HG03378 (cell line): Measurements from ENCODE around the gene WDR64.
"Not testable (repeated sequence)": the region's sequence is repeated elsewhere in the genome, so short reads cannot be mapped to it uniquely, and the experiment has no call there.

Source experiments
- ATAC-seq: cut with Tn5 transposase; IDR thresholded peaks from one replicate; pipeline ENCODE4 v1.9.1; 2021; ENCODE audit warnings: mild to moderate bottlenecking, moderate library complexity; ENCODE audit not compliant: unreplicated experiment

WDR64 gene

DNA sequence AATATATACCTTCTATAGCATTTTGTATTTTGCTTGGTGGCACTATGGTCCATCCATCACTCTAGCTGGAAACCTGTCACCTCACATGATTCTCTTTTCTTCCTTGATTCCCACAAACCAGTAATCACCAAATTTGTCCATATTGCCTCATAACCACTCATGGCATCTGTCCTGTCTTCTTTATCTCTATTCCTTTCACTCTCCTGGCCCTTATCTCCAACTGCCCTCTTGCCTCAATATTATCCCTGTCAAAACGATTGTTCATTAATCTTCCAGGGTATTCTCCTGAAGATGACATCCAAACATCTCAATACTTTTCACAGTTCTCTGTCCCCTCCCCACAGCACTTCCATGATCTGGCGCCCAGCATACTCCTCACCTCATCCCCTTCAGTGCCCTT is 46.1 kb downstream of the WDR64 start:
- no peak for ATAC-seq

DNA sequence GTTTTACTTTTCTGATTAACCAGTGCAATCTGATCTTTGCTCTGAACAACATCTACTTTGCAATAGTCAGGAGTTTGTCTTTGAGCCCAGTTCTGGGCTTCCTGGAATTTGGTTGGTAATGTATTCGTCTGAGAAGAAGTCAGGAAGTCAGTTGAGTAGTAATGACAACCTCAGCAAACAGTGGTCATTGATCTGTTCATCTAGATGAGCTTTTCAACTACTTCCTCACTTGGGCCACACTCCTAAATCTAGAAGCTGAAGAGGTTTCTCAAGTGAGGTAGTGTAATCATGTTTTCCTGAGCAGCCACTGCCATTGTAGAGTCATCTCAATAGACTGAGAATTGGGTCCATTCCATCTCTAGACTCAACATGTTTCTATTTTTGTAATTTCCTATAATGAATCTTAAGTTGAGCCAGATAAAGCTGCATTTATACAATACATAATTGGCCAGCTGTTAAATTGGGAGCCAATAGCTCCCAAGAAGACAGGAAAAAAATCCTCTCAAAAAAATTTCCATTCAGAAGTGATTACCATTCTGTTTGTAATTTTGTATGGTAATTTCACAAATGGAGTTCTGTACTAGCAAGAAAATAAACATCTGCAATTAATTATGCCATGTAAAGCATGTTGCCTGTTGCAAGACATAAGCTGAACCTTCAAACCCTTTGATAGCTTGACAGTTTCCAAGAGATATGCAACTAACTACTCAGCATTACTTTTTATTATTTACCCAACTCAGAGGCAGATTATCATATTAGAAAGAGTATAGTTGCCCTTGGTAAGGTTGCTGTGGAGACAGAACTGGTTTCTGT is 49.6 kb downstream of the WDR64 start:
- no peak for ATAC-seq

DNA sequence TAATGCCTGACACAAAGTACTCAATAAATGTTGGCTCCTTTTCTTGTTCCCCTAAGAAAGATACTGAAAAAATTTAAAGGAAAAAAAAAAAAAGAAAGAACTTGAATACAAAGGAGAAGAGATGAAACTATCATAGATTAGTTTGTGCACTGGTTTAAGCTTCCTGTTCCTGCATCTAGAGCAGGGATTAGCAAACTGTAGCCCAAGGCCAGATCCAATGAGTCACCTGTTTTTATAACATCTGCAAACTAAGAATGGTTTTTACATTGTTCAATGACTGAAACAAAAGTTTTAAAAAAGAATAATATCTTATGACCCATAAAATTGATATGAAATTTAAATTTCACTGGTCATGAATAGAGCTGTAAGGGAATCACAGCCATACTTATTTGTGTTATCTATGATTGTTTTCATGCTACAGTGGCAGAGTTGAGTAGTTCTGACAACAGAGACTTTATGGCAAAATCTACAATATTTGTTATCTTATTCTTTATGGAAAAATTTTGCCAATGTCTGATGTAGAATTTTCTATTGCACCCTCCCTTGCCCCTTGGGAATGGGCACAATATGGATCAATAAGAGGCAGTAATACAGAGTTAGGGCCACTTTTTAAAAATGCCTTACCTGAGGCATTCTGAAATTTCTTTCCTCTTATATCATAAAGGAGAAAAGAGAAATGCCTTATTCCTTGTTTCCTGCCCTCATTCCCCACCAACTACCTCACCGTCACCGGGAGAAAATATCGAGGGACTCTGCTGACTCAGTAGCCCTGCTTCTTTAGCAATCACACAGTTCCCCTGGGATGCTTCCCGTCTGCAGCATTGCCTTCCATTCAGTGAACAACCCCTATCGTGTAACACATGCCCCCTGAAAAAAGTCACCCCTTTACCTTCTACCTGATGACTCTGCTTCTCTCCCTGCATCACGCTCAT is 50.6 kb downstream of the WDR64 start:
- no peak for ATAC-seq

DNA sequence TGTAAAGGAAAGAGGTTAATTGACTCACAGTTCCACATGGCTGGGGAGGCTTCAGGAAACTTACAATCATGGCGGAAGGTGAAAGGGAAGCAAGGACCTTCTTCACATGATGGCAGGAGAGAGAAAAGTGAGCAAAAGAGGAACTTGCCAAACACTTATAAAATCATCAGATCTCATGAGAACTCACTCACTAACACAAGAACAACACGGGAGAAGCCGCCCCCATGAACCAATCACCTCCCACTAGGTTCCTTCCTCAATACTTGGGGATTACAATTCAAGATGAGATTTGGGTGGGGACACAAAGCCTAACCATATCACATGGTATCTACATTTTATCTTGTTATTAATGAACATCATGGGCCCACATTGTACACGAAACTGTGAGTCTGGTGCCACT is 51.7 kb downstream of the WDR64 start:
- not testable (repeated sequence) for ATAC-seq

DNA sequence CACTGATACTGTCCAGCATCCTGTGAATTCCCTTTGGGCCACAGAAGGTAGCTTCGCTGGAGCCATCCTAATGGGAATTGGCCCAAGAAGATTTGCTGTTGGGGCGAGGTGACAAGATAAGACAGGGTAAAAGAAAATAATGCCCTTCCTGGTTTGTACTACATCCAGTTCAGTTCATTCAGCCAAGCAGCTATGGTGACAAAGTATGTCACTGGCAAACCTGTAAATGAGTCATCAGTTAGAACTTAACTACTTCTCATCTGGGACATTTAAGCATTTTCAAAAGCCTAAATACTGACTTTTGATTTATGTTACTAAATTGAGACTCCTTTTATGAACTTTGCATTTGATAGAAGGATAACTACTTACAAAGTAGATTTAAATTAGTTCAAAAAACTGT is 54.2 kb downstream of the WDR64 start:
- no peak for ATAC-seq

DNA sequence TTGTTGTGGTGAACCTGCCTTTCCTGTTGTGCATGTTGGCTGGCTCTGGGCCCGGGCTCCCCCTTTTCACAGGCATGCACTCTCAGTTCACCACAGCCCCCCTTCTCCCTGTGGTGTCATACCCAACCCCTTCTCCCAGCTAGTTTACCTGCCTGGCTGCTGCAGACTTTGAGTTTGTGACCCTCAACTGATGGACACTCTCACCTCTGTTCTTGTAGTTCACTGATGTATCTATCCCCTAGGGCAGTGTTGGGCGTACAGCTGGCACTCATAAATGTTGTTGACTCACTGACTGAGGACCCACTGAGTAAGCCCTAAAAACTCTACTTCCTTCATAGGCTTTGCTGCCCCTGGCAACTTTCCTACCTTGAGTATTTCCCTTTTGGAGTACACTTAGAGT is 54.9 kb downstream of the WDR64 start:
- no peak for ATAC-seq

DNA sequence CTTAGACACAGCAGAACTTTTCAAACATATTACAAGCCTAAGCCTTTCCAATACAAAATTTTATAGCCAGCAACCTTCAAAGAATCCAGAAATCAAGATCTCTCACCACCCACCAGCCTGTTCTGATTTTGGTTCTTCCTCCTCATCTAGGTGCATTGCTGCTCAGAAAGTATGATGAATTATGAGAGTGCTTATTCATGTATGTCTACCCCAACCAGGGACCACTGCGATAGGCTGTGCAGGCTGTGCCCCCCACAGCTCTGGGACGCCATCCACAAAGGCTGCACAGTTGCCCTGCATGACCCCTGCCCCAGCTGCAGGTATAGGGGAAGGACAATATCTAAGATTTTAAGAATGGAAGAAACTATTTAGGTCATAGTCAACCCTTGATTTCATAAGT is 55.4 kb downstream of the WDR64 start:
- ATAC-seq = no peak

DNA sequence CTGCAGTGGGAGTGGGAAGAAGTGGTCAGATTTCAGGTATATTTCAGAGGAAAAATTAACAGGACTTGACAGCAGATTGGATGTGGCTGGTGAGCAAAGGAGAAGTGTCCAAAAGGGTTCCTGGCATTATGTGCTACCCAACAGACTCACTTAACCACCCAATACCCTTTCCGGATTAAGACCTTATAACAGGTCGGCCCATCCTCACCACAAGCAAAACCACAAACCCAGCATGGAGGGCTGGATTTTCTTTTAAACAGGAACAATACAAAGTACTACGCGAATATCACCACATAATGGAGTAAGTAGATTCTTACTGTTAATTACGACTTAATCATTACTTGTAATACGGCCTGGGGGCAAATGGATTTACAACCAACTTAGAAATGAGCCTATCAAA is 59.2 kb downstream of the WDR64 start:
- no peak for ATAC-seq

DNA sequence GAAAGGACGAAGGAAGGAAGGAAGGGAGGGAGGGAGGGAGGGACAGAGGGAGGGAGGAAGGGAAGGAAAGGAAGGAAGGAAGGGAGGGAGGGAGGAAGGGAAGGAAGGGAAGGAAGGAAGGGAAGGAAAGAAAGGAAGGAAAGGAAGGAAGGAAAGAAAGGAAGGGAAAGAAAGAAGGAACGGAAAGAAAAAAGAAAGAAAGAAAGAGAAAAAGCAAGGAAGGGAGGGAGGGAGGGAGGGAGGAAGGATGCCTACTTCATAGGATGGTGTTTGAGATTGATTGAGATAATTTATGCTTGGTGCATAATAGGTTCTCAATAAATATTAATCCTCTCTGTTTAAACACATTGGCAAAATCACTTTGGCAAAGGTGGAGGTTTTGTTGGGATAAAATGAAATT is 61.2 kb downstream of the WDR64 start:
- ATAC-seq = no peak

DNA sequence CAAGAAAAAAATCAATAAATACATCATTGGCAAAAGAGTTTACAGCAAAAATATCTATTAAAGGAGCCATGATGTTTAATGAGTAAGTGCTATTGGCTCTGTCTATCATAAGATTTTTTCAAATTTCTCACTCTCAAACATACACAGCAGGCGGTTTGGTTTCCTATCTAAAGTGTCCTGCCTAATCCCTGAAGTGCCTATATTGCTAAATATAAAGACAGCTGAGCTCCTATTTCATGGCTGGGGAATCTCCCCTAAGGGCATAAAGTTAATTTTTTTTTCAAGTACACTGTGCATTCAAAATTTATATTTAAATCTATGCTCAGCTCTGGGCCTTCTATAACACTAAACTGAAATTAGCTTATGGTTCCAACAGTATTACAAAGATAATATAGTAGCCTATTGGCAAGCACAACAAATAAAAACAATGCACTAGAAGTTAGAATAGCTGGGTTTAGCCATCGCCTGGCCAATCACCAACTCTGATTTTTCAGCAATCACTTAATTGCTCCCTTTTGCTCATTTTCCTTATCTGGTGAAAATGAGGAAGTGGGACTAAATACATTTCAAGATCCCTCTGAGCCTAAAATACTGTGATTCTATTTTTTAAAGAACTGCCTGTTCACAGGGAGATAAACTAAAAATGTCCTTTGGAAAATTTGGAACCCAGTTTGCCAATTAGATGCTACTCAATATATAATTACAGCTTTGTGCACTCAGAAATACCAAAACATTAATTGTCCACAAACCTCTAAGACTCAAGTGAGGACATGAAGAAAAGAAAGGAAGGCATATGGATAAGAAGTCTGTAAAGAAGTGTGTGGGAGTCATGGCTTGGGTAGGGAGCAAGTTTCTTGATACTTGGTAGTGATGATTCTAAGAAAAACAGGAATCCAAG is 62.5 kb downstream of the WDR64 start:
- no peak for ATAC-seq

DNA sequence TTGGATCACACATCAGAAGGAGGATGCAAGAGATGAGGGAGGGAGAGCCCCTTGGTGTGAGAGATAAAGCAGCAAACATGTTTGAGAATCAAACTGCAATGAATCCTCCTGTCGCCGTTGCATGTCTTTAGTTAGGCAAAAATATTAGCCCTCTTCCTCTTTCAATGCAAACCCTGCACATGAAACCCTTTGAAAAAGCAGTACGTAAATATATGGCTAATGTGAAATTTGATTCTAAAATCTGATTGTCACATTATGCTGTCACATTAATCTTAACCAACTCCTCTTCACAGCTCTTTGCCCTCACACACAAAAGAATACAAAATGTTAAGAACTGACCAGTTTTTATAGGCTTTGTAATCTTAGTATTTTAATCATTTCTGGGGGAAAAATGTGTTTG is 63.4 kb downstream of the WDR64 start:
- no peak for ATAC-seq

DNA sequence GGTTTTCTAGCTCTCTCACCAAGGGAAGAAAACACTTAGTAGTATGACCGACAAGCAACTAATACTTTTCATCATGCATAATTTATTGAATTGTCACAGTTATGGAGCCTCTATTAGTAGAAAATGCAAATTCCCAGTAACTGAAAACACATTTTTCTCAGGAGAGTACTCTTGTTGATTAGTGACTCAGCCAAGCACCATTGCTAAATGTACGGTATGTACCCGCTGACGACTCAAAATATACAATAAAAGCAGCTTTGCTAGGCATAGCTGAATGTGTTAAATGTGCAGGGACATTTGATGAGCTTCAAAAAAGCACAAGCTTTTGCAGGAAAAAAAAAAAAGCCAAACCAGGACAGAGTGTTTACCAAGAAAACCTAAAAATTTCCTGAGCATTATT is 63.9 kb downstream of the WDR64 start:
- no peak for ATAC-seq

DNA sequence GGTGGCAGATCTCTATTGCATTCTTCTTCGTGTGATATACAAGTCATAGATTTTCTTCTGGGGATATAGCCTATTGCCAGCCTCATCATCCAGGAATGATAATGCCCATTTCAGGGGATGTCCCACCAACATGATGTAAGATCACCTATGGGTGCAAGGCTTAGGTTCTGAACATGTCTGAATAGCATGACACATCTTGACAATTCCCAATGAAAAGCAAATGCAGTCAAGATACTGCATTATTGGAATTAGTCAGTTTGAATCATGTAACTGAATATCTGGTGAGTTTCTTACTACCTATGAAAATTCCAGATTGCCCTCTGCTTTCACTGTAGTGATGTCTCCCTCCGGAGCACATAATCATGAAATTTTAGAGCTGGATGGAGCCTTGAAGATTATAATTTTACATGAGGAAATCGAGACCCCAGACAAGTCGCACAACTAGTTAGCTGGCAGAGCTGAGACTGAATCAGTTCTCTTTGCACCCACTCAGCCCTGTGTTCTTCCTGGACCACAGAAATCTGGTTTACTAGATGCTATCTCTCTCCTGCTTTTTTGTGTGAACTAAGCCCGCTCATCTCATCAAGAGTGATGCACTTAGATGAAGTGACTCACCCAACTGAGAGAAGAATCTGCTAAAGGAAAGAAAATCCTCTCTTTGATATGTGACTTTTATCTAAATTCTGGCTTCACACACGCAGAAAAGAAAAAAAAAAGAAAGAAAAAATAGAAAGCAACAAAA is 65.0 kb downstream of the WDR64 start:
- ATAC-seq = no peak

DNA sequence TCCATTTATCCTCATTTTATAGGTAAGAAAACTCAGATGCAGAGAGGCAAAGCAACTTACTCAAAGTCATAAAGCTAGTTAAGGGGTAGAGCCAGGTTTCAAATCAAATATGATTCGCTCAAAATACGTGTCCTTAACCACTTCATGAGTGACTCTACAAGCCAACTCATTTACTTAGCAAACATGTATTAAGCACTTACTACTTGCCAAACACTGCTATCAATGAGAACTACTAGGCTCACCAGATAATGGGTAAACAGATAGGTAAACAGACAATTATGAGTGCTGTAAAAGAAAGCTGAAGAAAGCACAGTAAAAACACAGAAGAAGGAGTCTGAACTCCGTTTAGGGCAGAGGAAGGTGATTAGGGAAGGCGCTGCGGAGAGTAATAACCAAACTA is 65.9 kb downstream of the WDR64 start:
- no peak for ATAC-seq

DNA sequence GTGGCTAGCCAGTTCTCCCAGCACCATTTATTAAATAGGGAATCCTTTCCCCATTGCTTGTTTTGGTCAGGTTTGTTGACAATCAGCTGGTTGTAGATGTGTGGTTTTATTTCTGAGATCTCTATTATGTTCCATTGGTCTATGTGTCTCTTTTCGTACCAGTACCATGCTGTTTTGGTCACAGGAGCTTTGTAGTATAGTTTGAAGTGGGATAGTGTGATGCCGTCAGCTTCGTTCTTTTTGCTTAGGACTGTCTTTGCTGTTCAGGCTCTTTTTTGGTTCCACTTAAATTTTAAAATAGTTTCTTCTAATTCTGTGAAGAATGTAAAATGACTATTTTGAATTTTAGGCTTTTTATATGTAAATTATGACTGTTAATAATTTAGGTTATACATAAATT is 68.9 kb downstream of the WDR64 start:
- ATAC-seq = no peak

DNA sequence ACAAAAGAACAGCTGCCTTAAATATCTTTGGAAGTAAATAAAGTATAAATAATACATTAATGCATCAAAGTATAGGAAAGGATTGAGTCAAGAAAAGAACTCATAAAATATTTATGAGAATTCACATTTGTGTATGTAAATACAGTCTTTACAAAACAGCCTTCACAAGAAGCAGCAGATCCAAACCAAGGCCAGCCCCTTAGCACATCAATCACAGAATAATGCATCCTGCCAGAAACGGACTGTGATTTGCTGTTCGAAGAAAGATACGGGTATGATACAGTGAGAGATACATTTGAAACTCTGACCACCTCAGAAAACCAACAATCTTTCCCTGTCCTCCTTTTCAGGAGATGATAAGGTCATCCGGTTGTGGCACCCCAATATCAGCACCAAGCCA is 70.9 kb downstream of the WDR64 start:
- no peak for ATAC-seq

DNA sequence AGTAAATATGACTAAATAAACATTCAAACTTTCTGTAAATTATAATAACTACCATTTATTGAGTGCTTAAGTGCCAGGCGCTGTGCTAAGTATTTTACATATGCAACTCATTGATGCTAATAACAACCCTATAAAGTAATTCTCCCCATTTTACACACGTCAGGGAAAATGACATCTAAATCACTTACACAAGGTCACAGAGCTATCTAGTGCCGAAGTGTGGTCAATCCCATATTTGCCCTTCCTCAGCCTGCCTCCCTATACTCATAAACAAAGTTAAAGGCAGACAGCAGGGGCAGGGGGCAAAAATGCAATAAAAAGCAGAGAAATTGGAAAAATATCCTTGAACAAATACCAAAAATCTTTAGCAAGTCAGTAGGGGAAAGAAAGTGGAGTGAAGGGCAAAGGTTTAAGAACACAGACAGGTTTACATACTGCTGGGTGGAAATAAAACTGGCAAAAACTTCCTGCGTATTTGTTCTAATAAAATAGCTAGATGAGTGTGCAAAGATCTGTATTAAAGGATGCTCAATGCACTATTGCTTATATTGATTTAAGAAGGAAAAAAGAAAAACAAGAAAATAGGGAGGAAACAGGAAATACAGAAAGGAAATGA is 72.8 kb downstream of the WDR64 start:
- ATAC-seq = no peak

DNA sequence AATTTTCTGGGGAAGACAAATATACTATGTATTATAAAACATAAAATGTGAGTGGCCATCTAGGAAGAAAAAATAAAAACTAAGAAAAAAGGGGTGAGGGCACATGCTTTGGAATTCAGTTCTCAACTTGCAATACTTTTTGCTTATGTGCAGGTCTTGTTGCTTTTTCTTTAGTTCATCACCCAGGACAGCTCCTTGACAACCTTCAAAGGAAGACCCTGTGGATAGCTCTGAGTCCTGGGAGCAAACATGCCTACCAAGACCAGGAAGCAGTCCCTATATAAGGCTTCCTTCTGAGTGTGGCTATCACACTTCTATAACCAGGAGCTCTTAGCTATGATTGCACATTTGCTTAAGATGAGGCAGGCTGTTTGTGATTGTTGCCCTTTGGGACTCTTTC is 78.0 kb downstream of the WDR64 start:
- ATAC-seq = no peak

DNA sequence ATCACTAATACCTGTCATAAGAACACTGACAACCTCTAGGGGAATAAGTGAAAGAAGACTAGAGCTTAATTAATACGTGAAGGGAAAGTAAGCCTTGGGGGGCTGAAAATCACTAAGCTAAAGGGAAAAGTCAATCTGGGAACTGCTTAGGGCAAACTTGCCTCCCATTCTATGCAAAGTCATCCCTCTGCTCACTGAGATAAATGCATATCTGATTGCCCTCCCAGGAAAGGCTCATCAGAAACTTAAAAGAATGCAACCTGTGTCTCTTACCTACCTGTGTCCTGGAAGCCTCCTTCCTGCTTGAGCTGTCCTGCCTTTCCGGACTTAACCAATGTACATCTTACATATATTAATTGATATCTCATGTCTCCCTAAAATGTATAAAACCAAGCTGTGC is 81.8 kb downstream of the WDR64 start:
- no peak for ATAC-seq

DNA sequence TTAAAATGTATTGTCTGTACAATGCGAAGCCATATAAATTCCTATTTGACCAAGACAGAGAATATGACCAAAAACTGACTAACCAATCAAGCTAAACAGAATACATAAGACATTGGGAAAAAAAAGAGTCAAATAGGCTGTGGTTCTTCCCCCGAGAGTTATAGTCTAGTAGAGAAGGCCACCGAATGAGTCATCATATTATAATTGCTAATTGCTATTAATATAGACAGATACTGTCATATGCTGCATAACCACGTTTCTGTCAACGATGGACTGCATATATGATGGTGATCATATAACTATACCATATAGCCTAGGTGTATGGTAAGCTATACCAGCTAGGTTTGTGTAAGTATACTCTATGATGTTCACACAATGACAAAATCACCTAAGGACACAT is 82.5 kb downstream of the WDR64 start:
- no peak for ATAC-seq
